HEK293T (cell line): ENCODE results near the gene EXOC3L4.

Source experiments
- ARNT ChIP-seq: fragments of 450-650 bp; IDR thresholded peaks from 2 replicates; pipeline ENCODE4 v1.6.1; 2017; ENCODE audit warnings: mild to moderate bottlenecking
- CTBP1 ChIP-seq: fragments of 450-650 bp; IDR thresholded peaks from 2 replicates; pipeline ENCODE4 v1.6.1; 2016; ENCODE audit warnings: borderline replicate concordance
- FOXA1 ChIP-seq: fragments of 450-650 bp; IDR thresholded peaks from 2 replicates; pipeline ENCODE4 v1.6.1; 2016; ENCODE audit warnings: mild to moderate bottlenecking
- FOXM1 ChIP-seq: fragments of 450-650 bp; IDR thresholded peaks from 2 replicates; pipeline ENCODE4 v1.6.1; 2017; ENCODE audit warnings: mild to moderate bottlenecking, borderline replicate concordance
- L3MBTL2 ChIP-seq: fragments of 450-650 bp; conservative IDR thresholded peaks from 2 replicates; pipeline ENCODE4 v1.6.1; 2016; ENCODE audit warnings: mild to moderate bottlenecking
- SP1 ChIP-seq: fragments of 450-650 bp; IDR thresholded peaks from 2 replicates; pipeline ENCODE4 v1.6.1; 2017
- SUZ12 ChIP-seq: fragments of 450-650 bp; IDR thresholded peaks from 2 replicates; pipeline ENCODE4 v1.6.1; 2016; ENCODE audit warnings: mild to moderate bottlenecking

GRCh38 chr14:103095210-103095778, 769 bp downstream of the EXOC3L4 start:
- no peak for TF ChIP-seq CTBP1
- no peak for TF ChIP-seq SP1
- TF ChIP-seq FOXM1, result no peak
- no peak for TF ChIP-seq FOXA1
- TF ChIP-seq ARNT, result no peak
- TF ChIP-seq SUZ12, result no peak
- TF ChIP-seq L3MBTL2, result no peak
